Activated naive CD4-positive, alpha-beta T cell (primary cell): Measurements from ENCODE around the gene RIN2.
"Not testable (repeated sequence)": the region's sequence is repeated elsewhere in the genome, so short reads cannot be mapped to it uniquely, and the experiment has no call there.

ENCODE experiments used
- DNase-seq, 4 experiments: peaks; one replicate each; lab custom pipeline; 2025; lab: John Stamatoyannopoulos, UW

The RIN2 gene

DNA sequence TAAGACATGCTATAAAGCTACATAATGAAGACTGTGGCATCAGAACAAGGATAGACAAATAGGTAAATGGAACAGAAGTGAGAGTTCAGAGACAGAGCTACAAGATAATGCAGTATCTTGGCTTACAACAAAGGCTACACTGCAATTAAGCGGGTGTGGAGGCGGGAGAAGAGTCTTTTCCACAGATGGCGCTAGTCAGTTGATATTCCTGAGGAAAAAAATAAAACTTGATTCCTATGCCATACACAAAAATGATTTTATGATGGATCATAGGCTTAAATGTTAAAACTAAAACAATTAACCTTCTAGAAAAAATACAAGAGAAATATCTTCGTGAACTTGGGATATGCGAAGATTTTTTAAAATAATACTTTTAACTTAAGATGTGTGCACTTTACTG lies 31.0 kb downstream of the RIN2 start:
- no peak for DNase-seq

DNA sequence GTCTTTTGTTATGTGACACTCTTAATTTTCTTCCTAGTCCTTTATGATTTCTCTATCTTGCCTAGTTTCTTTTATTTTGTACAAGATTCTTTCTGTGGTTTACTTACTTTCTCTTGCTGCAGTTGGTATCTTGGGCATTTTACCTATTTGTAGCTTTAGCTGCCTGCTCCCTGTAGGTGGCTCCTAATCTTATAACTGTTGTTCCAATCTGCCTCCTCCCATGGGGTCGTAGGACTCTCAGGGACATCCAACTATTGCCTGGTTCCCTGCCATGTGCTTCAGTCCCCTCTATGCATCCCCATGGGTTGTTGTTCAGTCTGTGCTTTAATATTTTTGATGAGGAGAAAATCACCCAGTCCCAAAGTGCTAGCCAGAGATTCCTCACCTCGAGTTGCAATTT lies 31.4 kb downstream of the RIN2 start:
- DNase-seq, result no peak

DNA sequence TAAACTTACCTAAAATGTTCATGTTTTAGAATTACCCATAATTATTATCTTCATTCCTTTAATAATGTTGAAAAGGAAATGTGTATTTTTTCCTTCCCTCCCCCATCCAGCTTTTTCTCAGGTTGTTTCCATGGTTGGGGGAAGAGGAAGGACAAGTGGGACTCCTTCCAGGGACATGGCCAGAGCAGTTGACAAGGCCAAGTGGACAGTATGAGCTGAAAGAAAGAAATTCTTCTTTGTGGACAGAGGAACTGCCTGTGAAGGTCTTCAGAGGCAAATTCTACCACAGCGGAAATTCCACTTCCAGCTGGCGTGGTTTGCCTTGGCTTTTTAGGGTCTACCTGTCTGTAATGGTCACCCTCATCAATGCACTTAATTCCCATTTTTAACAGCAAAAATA lies 33.8 kb downstream of the RIN2 start:
- DNase-seq, result no peak

DNA sequence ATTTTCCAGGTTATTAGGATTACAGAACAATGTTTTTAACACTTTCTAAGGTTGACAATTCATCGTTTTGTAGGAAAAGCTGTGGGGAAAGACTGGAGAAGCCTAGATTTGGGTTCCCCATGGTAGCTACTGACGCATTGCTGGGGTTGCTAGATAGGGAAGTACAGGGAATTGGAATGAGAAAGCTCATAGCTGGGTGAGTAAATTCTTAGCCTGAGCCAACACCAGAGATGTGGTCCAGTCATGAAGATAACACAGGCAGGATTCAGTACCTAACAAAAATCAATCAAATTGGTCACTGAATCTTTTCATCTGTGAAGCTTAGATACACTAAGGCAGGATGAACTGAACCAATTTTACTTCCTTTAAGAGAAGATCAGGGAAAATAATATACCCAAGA lies 35.7 kb downstream of the RIN2 start:
- no peak for DNase-seq

DNA sequence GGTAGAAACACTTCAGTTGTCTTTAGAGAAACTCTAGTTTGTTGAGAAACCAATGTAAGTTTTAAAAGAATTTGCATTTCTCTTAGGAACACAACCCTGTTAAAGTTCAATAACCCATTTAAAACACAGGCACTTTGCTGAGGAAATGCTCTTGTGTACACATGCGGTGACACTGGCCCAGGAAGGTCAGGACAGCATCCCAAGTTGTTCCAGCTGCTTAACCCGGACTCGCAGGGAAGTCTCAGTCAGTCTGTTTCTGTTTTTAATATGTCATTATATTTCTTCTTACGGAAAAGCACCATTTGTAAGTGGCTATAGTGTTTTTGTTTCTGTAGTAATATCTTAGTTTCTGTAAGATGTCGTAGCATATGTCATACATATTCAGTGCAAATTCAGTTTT lies 36.9 kb downstream of the RIN2 start:
- DNase-seq, result no peak

DNA sequence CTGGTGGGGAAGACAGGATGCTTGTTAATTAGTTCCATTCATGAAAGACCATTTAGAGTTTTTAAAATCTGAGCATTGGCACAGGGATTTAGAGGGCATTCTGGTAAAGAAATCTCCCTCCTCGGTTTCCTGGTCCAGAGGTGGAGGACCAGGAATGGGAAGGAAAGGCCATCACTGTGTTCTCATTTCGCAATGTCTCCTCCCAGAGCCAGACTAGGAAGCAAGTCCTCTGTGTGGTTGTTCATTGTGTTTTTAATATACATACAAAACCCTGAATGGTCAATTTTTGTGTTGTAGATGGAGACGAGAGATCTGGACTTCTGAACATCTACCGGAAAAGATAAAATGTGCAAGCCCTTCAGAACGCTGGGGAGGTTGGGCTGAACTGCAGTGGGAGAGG lies 41.3 kb downstream of the RIN2 start:
- no peak for DNase-seq

DNA sequence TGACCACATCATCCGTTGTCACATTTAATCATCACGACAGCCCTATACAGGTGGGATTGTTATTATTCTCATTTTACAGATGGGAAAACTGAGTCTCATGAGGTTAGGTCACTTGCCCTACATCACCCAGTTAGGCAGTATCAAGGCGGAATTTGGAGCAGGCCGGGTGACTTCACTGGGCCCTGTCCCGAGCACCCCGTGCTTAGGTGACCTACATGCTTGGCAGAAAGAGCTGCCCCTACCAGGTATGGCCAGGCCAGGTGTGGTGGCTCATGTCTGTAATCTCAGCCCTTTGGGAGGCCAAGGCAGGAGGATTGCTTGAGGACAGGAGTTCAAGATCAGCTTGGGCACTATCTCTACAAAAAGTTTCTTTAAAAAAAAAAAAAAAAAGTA lies 44.0 kb downstream of the RIN2 start:
- DNase-seq, result no peak

DNA sequence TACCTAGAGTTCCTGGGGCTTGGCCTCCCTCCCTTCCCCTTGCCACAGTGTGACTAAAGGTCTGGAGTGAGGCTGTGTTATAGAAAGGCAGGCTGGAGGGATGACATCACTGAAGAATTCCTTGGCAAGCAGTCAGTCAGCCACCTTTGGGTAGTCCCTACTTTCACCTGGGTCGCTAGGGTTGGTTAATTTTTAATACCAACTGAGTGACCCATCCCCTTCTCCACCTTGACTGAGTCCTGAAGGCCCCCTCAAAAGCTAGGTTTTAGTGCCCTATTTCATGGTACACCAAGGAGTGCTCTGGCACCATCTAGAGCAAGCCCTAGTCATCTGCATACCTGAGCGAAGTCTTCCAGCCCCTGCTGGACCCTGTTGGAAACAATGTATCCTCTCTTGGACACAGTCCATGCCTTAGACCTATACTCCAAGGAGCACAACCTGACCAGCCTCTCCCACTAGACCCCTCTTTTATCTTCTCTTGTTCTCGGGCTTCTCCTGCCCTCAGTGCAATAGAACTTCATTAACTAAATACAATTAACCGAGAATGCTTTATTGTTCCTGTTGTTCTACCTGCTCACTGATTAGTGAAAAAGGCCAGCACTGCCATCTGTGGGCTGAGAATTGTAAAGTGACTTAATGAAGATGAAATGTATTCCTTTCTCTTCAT lies 44.6 kb downstream of the RIN2 start:
- no peak for DNase-seq

DNA sequence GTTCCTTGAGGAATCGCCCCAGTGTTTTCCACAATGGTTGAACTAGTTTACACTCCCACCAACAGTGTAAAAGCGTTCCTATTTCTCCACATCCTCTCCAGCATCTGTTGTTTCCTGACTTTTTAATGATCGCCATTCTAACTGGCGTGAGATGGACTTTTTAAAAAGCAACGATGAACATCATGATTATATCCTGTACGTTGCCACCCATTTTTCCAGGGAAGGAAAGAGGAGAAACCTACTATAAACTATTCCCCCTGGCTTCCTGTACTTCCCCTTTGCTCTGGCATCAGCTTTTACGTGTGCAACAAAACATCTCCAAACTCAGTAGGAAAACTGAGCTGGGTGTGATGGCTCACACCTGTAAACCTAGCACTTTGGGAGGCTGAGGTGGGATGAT lies 48.2 kb downstream of the RIN2 start:
- DNase-seq, result not testable (repeated sequence)

DNA sequence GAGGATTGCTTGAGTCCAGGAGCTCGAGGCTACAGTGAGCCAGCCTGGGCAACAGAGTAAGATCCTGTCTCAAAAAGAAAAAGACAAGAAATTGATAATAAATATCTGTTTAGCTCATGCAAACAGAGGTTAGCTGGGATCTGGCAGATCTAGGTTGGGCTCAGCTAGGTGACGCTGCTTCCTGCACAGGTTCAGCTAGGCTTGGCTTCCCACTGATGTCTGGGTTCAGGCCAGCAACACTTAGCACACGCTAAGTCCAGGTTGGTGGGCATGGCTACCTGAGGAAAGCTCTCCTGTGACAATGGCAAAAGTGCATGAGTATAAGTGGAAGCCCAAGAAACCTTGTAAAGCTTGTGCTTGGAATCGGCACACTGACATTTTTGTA lies 48.7 kb downstream of the RIN2 start:
- no peak for DNase-seq

DNA sequence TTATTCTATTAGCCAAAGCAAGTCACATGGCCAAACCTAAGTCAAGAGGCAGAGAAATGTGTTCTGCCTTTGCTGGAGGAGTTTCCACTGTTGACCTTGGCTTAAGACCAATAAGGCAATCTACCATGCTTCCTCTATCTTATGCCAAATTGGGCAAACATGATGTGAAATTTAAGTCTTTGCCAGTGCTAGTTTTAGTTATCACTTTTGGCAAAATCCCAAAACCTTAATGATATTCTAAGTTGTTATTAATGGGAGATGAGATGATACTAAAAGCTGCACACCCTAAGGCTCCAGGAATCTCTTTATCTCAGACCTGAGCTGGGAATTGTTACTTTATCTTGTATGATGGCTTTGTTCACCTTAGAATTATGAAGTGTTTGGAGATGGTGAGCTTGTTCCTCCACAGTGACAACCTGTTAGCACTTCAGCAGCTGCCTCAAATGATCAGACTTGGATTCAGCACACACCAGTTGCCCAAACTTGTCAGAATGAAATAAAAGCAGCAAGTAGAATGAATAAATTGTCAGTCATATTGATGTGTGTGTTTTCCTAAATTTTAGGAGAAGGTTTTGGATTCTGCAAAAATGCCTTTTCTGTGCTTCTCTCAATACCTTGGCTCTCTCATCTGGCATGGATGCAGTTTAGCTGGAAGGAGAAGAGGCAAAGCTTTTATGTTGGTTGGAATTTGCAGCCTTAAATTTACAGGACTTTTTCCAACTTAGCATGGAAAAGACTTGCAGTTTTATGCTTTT lies 49.3 kb downstream of the RIN2 start:
- no peak for DNase-seq
